ENCODE data around the gene ZNF525.
"Not testable (repeated sequence)": the region's sequence is repeated elsewhere in the genome, so short reads cannot be mapped to it uniquely, and the experiment has no call there.

DNA sequence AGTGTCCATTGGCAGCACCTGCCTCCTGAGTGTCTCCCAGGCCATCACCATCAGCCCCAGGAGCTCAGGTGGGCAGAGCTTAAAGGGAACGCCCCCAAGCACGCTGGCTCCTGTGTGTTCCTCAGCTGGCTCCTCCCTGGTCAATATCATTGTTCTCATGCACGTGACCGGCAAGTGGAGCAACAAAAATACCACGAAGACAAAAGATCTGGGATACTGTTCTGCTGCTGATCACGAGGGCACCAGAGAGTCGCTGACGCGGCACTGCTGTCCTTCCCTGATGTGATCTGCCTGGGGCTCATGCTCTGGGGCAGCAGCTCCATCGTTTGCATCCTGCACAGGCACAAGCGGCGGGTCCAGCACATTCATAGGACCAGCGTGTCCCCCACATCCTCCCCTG, 57.6 kb downstream of the ZNF525 start:
- TF ChIP-seq, protein P1, sequence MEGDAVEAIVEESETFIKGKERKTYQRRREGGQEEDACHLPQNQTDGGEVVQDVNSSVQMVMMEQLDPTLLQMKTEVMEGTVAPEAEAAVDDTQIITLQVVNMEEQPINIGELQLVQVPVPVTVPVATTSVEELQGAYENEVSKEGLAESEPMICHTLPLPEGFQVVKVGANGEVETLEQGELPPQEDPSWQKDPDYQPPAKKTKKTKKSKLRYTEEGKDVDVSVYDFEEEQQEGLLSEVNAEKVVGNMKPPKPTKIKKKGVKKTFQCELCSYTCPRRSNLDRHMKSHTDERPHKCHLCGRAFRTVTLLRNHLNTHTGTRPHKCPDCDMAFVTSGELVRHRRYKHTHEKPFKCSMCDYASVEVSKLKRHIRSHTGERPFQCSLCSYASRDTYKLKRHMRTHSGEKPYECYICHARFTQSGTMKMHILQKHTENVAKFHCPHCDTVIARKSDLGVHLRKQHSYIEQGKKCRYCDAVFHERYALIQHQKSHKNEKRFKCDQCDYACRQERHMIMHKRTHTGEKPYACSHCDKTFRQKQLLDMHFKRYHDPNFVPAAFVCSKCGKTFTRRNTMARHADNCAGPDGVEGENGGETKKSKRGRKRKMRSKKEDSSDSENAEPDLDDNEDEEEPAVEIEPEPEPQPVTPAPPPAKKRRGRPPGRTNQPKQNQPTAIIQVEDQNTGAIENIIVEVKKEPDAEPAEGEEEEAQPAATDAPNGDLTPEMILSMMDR (IDR thresholded peaks at IDR 0.05) = not testable (repeated sequence)
- not testable (repeated sequence) for TF ChIP-seq POLR2A, EP300, POLR2AphosphoS5 (IDR thresholded peaks at IDR 0.05)
